ENCODE data around the gene AGRN.

The AGRN gene

DNA sequence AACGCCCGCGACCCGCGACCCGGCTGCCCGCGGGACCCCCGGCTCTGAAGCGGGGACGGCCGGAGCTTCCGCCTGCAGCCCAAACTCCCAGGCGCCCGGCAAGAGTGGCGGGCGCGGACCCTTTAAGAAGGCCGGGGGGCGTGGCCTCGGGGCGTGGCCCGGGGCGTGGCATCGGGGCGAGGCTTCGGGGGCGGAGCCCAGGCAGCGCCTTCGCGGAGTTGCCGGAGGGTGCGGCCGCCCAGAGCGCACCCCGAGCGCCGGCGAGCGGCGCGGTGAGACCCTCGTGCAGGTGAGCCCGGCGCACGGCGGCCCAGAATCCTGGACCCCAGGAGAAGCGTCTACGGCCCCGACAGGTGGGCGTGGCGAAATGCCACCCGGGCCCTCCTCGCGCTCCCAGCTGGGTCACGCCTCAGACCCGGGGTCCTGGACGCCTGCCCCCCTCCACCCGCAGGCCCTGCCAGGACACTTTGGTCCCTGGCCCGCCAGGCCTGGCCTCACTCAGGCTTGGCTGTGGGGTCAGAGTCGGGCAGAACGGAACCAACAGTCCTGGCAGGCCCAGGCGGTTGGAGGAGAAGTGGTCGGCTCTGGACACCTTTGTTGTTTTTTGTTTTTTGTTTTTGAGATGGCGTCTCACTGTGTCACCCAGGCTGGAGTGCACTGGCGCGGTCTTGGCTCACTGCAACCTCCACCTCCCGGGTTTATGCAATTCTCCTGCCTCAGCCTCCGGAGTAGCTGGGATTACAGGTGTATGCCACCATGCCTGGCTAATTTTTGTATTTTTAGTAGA is 39.8 kb downstream of the AGRN start:
- no peak for TF ChIP-seq TEAD4 (IDR thresholded peaks at IDR 0.05)
- TF ChIP-seq ZBTB7A (IDR thresholded peaks at IDR 0.05; ENCODE audit: low read depth), result peak; percentile 23; the same call in 1 of the 2 replicates

DNA sequence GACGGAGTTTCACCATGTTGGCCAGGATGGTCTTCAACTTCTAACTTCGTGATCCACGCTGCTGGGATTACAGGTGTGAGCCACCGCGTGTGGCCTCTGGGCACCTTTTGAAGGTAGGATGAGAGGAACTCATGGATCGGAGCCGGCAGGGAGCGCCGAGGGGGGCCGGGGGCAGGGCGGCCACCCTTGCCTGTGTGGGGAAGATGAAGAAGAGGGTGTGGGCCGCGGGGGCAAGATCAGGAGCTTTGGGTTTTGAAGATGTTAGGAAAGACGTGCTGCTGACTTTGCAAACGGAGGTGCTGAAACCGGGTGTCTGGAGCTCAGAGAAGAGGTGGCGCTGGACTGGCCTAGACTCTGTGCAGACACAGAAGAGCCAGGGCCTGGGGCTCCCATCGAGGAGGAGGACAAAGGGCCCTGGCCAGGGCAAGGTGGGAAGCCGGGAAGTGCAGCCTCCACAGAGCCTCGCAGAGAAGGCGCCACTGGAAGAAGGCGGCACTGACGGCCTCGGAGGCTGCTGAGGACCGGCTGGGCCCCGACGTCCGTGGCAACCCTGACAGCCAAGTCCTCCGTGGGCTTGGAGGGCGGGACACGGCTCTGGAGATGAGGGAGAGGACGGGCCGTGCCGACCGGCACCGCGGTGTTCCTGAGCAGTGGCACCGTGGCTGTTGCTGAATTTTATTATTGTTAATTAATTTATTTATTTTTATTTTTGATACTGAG is 40.5 kb downstream of the AGRN start:
- no peak for TF ChIP-seq CEBPB (IDR thresholded peaks at IDR 0.05)
- TF ChIP-seq ZBTB7A (IDR thresholded peaks at IDR 0.05; ENCODE audit: low read depth), result no peak
- TF ChIP-seq FOXM1 (IDR thresholded peaks at IDR 0.05; ENCODE audit: borderline replicate concordance, low read depth), result no peak

DNA sequence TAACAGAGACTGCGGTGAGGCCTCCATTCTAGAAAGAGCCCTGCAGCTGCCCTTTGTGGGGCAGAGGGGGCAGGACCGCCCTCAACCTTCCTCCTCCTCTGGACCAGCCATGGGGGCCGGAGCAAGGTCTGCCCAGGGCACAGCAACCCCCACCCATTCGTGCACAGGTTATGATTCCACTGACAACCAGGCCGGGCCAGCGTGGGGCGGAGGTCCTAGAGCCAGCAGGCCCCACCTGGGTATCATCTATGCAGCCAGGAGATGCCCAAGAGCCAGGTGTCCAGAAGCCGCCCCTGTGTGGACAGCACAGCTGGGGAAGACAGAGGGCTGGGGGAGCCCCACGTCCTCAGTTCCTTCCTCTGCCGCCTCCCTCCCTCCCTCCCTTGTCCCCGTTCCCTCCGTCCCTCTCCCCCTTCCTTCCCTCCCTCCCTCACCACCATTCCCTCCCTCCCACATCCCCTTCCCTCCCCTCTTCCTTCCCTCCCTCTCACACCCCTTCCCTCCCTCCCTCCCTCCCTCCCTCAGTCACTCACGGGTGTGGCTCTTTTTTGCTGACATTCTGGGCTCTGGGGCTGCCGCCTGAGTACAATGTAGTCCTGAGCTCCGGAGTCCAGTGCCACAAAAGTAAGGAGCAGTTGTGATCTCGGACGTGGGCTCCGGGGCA is 41.9 kb downstream of the AGRN start:
- TF ChIP-seq RAD21 (IDR thresholded peaks at IDR 0.05; ENCODE audit: low read depth), result no peak
- no peak for TF ChIP-seq YY1 (IDR thresholded peaks at IDR 0.05; ENCODE audit: low read depth)
- no peak for TF ChIP-seq TEAD4 (IDR thresholded peaks at IDR 0.05)
- no peak for TF ChIP-seq EGR1 (IDR thresholded peaks at IDR 0.05)
- TF ChIP-seq, protein P1, sequence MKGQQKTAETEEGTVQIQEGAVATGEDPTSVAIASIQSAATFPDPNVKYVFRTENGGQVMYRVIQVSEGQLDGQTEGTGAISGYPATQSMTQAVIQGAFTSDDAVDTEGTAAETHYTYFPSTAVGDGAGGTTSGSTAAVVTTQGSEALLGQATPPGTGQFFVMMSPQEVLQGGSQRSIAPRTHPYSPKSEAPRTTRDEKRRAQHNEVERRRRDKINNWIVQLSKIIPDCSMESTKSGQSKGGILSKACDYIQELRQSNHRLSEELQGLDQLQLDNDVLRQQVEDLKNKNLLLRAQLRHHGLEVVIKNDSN (IDR thresholded peaks at IDR 0.05), result no peak
- TF ChIP-seq TAF1 (IDR thresholded peaks at IDR 0.05; ENCODE audit: low read depth), result no peak
- TF ChIP-seq, protein P2, sequence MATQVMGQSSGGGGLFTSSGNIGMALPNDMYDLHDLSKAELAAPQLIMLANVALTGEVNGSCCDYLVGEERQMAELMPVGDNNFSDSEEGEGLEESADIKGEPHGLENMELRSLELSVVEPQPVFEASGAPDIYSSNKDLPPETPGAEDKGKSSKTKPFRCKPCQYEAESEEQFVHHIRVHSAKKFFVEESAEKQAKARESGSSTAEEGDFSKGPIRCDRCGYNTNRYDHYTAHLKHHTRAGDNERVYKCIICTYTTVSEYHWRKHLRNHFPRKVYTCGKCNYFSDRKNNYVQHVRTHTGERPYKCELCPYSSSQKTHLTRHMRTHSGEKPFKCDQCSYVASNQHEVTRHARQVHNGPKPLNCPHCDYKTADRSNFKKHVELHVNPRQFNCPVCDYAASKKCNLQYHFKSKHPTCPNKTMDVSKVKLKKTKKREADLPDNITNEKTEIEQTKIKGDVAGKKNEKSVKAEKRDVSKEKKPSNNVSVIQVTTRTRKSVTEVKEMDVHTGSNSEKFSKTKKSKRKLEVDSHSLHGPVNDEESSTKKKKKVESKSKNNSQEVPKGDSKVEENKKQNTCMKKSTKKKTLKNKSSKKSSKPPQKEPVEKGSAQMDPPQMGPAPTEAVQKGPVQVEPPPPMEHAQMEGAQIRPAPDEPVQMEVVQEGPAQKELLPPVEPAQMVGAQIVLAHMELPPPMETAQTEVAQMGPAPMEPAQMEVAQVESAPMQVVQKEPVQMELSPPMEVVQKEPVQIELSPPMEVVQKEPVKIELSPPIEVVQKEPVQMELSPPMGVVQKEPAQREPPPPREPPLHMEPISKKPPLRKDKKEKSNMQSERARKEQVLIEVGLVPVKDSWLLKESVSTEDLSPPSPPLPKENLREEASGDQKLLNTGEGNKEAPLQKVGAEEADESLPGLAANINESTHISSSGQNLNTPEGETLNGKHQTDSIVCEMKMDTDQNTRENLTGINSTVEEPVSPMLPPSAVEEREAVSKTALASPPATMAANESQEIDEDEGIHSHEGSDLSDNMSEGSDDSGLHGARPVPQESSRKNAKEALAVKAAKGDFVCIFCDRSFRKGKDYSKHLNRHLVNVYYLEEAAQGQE (IDR thresholded peaks at IDR 0.05; ENCODE audit: low read depth), result no peak
- no peak for TF ChIP-seq NFIC (IDR thresholded peaks at IDR 0.05)
- no peak for TF ChIP-seq CREB1 (IDR thresholded peaks at IDR 0.05; ENCODE audit: low read depth)

DNA sequence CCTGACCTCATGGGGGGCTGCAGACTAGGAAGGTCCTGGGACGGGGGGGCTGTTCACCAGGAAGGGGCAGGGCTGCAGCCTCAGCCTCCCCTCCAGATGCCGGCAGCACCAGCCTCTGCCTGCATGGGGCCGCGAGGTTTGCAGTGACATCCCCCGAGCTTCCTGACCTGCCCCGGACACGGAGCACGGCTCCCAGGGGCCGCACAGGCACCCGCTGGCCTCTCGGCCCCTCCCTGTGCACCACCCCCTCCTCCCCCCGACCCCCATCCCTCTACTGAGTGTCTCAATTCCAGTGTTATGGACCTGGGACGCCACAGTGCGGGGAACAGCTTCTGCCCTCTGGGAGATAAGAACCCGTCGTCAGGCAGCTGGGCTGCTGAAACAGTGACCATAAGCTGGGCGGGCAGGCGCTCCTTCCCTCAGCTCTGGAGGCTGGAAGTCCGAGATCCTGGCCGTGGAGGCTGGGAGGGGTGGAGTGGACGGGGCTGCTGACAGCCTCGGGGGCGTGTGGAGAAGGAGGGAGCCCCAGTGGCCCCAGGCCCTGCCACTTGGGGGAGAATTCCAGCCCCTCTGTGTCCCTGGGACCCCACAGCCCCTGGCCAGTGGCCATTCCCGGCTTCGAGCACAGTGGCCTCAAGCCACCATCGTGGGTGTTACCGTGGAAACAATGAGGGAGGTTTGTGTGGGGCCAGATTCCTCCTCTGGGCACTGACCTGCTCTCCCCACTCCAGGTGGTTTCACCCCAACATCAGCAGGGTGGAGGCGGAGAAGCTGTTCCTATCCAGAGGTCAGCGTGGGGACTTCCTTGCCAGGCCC is 42.6 kb downstream of the AGRN start:
- TF ChIP-seq CEBPB (IDR thresholded peaks at IDR 0.05) (no peak), RAD21 (IDR thresholded peaks at IDR 0.05; ENCODE audit: low read depth) (no peak), YY1 (IDR thresholded peaks at IDR 0.05; ENCODE audit: low read depth) (no peak), TAF1 (IDR thresholded peaks at IDR 0.05; ENCODE audit: low read depth) (no peak)
- TF ChIP-seq, protein P1 (IDR thresholded peaks at IDR 0.05), result no peak

DNA sequence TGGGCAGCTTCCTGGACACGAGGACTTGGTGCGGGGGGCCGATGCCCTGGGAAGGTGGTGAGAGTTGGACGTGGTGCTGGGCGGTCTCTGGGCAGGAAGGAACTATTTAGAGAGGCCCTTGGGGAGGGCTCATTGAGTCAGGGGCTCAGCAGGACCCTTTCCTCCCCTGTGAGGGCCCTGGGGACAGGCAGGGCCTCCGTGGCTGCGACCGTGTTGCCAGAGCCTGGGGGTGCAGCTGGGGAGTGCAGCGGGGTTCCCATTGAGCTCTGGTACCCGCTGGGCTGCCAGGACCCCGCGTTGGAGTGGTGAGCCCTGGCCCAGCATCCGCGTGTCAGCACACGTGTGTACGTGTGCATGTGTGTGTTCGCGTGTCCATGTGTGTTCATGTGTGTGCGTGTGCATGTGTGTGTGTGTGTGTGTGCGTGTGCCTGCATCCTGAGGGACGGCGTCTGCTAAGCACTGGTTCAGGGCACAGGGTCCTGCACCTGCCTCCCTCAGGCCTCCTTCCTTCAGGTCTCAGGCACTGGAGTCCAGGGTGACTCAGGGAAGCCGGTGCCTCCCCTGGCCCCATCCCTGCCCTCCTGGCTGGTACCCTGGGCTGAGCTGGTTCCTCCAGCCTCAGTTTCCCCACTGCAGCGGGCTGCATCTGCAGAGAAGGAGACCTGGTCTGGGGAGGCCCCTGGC is 43.5 kb downstream of the AGRN start:
- TF ChIP-seq, protein P2 (IDR thresholded peaks at IDR 0.05; ENCODE audit: low read depth), result no peak
- TF ChIP-seq FOXM1 (IDR thresholded peaks at IDR 0.05; ENCODE audit: borderline replicate concordance, low read depth) (no peak), RAD21 (IDR thresholded peaks at IDR 0.05; ENCODE audit: low read depth) (no peak), ZBTB7A (IDR thresholded peaks at IDR 0.05; ENCODE audit: low read depth) (no peak), TCF12 (IDR thresholded peaks at IDR 0.05; ENCODE audit: low read depth) (no peak), EGR1 (IDR thresholded peaks at IDR 0.05) (no peak)
- TF ChIP-seq, protein P1 (IDR thresholded peaks at IDR 0.05), result no peak
